AG10803 (cell line): ENCODE data around the gene PPCS.
A peak's percentile ranks its signal among the peaks of the same experiment; 100 is the strongest.

ENCODE experiments used
- DNase-seq: peaks from one replicate; pipeline ENCODE4 v3.0.0; 2010; ENCODE audit warnings: low read depth
- H3K4me3 ChIP-seq: 2 replicates; pipeline ENCODE4 v1.5.1; 2011; ENCODE audit warnings: mild to moderate bottlenecking, low read length, control low read depth
- CTCF ChIP-seq: conservative IDR thresholded peaks from 2 replicates; pipeline ENCODE4 v1.5.1; 2011; ENCODE audit warnings: mild to moderate bottlenecking, low read length, control low read depth, inconsistent platforms

Gene PPCS

DNA sequence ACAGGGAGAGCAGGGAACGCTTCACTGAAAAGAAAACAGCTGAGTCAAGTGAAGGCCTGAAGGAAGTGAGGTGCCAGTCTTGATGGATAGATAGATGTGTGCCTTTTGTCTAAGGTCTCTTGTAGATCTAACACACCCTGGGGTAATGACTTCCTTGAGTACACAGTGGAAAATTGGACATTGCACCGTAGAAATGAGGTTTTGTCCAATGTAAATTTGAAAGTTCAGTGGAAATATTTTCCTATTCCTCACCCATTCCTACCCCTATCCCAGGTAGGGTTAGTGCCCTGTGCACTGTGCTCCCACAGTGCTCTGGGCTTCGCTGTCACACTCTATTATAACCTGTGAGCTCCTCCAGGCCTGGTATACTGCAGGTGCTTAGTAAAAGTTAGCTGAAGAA, 24.8 kb upstream of the PPCS start:
- DNase-seq, result no peak
- no peak for TF ChIP-seq CTCF
- no peak overlapping the region for H3K4me3 ChIP-seq

DNA sequence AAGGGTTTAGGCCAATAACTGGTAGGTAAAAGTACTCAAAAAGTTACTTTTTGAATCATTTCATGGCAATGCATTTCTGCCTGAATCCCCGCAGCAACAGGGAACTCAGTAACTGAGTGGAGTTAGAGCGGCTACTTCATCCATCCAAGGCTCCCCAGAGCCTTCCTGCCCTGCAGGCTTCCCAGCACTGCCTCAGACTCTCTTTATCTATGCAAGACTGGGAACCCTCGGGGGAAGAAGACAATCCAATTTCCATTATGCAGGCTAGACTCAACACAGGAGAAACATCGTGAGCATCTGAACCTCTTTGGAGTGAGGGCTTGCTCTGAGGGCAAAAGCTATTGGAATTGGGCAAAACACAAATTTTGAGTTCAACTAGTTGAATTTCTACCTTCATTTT, 23.6 kb upstream of the PPCS start:
- no peak for TF ChIP-seq CTCF
- H3K4me3 ChIP-seq, result no peak overlapping the region
- no peak for DNase-seq

GRCh38 chr1:42433369-42433768, 23.0 kb upstream of the PPCS start:
- no peak for DNase-seq
- H3K4me3 ChIP-seq, result no peak overlapping the region
- no peak for TF ChIP-seq CTCF

- no peak for DNase-seq
- no peak for TF ChIP-seq CTCF
- H3K4me3 ChIP-seq, result no peak overlapping the region
These were observed 22.0 kb upstream of the PPCS start for GRCh38 chr1:42434340-42434739.

GRCh38 chr1:42439940-42440339, 16.4 kb upstream of the PPCS start:
- H3K4me3 ChIP-seq, result no peak overlapping the region
- TF ChIP-seq CTCF, result no peak
- peak; percentile 66 for DNase-seq

- H3K4me3 ChIP-seq, result no peak overlapping the region
- no peak for TF ChIP-seq CTCF
- no peak for DNase-seq
These were observed 13.7 kb upstream of the PPCS start for GRCh38 chr1:42442662-42443061.

DNA sequence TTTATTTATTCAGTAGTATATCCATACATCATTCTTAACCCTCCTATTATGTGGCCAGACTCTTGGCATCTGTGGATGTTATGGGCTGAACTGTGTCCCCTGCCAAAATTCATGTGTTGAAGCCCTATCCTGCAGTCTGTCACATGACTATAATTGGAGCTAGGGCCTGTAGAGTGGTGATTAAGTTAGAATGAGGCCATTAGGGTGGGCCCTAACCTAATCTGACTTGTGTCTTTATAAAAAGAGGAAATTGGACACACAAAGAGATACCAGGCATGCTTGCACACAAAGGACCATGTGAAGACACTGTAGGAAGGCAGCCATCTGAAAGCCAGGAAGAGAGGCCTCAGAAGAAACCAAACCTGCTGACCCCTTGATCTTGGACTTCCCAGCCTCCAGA, 7.1 kb upstream of the PPCS start:
- H3K4me3 ChIP-seq, result no peak overlapping the region
- no peak for TF ChIP-seq CTCF
- DNase-seq, result no peak
